ENCODE results near the gene TSPAN4. TPM values are rescaled to one million over a fixed set of nuclear protein-coding genes. Genes with fewer than 3 reads are reported as not detected.

The TSPAN4 gene
- total RNA-seq, 2 donors from 2014 or later, result 2.1 to 3.0 TPM

DNA sequence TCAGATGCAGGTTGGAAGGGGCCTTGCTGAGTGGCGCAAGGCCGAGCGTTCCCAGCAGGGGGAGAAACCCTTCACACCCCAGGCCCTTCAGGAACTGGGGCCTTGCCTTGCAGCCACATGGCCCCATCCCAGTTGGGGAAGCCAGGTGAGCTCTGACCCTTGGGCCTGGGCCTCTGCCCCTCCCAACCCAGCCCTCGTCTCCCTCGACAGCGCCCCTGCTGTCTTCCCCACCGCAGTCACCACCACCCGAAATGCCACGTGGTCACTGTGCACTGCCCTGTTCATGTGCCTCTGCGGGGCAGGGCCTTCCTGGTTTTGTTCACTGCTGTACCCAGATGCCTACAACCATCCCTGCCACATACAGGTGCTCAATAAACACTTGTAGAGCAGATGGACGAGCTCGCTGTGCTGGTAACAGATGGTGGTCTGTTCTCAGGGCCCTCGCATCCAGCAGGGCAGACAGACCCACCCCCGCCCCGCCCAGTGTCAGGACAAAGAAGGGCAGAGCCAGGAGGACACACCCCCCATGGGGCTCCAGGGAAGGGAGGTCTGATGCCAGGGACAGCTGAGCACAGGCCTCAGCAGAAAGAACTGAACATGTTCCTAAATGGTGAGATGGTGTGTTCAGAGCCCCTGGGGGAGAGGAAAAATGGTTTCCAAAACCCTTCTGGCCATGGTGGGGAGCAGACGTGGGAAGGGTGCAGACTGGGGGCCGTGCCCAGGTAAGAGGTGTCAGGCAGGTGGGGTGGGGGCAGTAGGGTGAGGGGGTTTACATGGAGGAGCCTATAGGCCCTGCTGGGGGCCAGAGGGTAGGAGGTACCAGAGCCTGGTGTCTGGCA, 4.0 kb upstream of the TSPAN4 start:
- Mint-ChIP-seq H3K4me1 (peaks cover 24% of the 10 kb centered on the region), H3K27ac (no peak overlapping the region), H3K27me3 (no peaks in the 10 kb centered on the region), H3K36me3 (ENCODE audit: low read depth) (no peaks in the 10 kb centered on the region), H3K4me3 (no peak overlapping the region)
- ATAC-seq (no peak), DNase-seq (no peak)
- H3K9me3 ChIP-seq (ENCODE audit: control insufficient read depth, low read length, poor library complexity, severe bottlenecking), result no peaks in the 10 kb centered on the region

DNA sequence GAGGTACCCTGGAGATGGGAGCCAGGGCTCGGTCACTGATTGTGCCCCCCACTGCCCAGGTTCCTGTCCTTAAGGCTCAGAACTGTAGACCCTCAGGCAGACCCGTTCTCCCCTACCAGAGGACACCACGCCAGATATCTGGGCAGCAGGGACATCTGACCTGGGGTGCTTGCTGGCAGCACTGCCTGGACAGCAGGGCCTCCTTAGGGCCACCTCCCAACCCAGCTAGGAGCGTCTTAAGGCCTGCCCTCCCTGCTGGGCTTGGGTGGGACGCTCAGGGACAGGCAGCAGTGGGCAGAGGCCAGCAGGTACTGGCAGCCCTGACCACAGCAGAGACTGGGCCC, 3.4 kb upstream of the TSPAN4 start:
- Mint-ChIP-seq H3K36me3 (ENCODE audit: low read depth) (no peaks in the 10 kb centered on the region), H3K27ac (no peak overlapping the region), H3K4me1 (peaks cover 21% of the 10 kb centered on the region), H3K4me3 (no peak overlapping the region), H3K27me3 (no peaks in the 10 kb centered on the region)
- ATAC-seq (no peak), DNase-seq (no peak)
- H3K9me3 ChIP-seq (ENCODE audit: control insufficient read depth, low read length, poor library complexity, severe bottlenecking), result no peaks in the 10 kb centered on the region

DNA sequence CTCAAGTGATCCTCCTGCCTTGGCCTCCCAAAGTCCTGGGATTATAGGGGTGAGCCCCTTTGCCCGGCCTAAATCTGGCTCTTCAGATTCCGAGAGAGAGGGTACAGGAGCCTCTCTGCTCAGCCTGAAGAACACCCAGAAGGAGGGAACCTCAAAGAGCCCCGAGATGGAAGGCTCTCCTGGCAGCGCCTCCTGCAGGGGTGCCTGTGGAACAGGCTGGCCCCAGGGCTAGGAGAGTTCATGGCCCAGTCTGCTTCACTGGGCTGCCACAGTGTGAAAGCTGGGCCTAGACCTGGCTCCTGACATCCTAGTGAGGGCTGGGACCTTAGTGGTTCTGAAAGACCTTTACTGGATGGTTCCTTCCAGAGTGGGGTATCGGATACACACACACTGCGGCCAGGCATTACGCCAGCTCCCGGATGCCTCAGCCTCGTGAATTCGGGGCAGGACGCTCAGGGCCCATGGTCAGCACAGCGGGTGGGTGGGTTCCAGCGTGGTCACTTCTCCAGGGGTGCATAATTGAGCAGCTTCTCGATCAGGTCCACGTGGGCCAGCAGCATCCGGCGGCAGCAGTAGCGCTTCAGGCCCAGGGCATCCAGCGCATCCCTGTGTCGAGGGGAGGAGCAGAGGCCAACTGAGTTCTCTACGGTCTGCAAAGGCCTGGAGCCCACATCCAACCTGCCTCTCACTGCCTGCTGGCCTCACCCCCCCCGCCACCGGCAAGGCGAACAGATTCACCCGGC, 2.6 kb upstream of the TSPAN4 start:
- peak overlapping the region; percentile 24 for H3K27ac Mint-ChIP-seq
- no peaks in the 10 kb centered on the region for H3K27me3 Mint-ChIP-seq
- ATAC-seq, result no peak
- H3K4me3 Mint-ChIP-seq, result peak overlapping the region; percentile 76
- no peaks in the 10 kb centered on the region for H3K36me3 Mint-ChIP-seq (ENCODE audit: low read depth)
- peaks cover 20% of the 10 kb centered on the region for H3K4me1 Mint-ChIP-seq
- DNase-seq, result no peak
- H3K9me3 ChIP-seq (ENCODE audit: control insufficient read depth, low read length, poor library complexity, severe bottlenecking), result no peaks in the 10 kb centered on the region

DNA sequence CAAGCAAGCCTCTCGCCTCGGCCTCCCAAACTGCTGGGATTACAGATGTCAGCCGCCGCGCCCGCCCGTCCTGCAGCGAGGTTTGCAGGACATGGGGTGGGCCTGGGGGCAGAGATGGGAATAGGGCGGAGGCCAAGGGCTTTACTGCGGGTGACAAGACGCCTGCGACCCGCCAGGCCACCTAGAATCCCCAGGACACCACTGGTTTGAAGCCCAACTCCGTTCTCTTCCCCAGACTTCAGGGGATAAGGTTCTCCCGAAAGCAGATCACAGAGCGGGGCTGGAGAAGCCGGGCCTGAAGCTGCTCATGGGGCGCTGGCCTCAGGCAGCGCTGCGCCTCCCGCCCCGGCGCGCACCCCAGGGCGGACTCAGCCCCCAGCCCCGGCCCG, 677 bp upstream of the TSPAN4 start:
- H3K9me3 ChIP-seq (ENCODE audit: control insufficient read depth, low read length, poor library complexity, severe bottlenecking), result no peaks in the 10 kb centered on the region
- peaks cover 20% of the 10 kb centered on the region for H3K4me1 Mint-ChIP-seq
- peak; percentile 47 for ATAC-seq
- H3K4me3 Mint-ChIP-seq, result peak overlapping the region; percentile 85
- H3K27ac Mint-ChIP-seq, result peak overlapping the region; percentile 75
- H3K27me3 Mint-ChIP-seq, result no peaks in the 10 kb centered on the region
- no peak for DNase-seq
- H3K36me3 Mint-ChIP-seq (ENCODE audit: low read depth), result no peaks in the 10 kb centered on the region

DNA sequence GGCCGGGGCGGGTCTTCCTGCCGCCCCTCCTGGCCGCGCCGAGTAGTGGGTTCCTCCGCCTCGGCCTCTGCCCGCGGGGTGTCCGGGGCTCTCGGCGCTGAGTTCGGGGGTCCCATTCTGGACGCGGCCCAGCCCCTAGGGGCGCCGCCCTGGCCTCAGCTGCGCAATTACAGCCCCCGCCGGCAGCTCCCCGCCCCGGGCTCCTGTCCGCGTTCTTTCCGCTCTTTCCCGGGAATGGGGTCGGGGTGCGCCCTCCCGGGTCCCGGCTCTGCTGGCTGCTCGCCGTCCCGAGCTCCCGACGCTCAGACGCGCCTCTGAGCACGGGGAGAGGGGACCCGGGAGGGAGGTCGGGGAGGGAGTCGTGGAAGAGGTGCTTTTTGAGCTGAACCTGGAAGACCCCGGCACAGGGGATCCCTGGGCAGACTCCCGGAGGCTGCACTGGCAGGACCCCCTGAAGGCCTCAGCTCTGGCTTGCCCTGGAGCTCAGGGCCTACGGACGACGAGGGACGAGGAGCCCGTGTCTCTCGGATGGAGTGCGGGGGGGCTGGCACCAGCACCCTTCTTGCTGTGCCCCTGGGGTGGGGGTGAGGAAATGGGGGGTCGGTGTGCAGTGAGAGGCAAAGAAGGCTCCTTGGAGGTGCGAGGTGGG, 558 bp downstream of the TSPAN4 start:
- DNase-seq (no peak), ATAC-seq (no peak)
- Mint-ChIP-seq H3K27me3 (no peaks in the 10 kb centered on the region), H3K4me3 (peak overlapping the region; percentile 85), H3K27ac (no peak overlapping the region), H3K4me1 (peaks cover 20% of the 10 kb centered on the region), H3K36me3 (ENCODE audit: low read depth) (no peaks in the 10 kb centered on the region)
- no peaks in the 10 kb centered on the region for H3K9me3 ChIP-seq (ENCODE audit: control insufficient read depth, low read length, poor library complexity, severe bottlenecking)

DNA sequence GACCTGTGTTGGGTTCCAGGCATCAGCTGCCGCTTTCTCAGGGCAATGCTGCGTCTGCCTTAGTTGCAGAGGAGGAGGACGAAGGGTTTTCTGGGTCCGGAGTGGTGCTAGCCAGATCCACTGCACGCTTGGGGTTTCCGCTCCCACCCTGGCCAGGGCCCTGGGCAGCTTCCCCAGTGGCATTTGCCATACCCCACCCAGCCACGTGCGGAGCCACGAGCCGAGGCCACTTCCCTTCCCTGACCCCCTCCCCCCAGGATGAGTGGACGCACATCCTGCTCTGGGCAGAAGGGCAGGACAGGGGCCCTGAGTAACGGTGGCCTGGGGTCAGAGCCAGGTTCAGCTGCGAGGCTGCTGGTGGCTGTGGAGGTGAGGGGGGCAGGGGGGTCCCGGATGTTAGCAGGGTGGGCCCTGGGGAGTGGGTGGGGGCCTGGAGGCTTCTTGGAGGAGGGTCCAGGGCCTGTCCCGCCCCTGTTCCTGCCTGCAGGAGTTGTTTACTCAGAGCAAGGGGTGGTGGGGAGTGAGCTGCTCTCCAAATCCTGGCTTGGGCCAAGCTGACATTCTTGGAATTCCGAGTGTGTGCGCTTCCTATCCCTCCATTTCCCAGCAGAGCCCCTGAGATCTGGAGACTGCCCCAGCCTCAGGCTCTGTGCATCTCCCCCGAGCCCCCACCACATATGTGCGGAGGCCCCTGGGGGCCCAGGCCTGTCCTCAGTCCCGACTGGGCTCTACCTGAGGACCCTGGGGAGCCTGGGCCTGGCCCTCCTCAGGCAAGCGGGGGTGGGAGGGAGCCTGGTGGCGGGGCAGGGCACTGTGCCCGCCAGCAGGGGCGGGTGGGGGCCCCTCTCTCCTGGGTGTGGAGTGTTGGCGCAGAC, 1.4 kb downstream of the TSPAN4 start:
- ATAC-seq, result no peak
- Mint-ChIP-seq H3K36me3 (ENCODE audit: low read depth) (no peaks in the 10 kb centered on the region), H3K27me3 (no peaks in the 10 kb centered on the region), H3K4me1 (peaks cover 23% of the 10 kb centered on the region), H3K27ac (no peak overlapping the region), H3K4me3 (peak overlapping the region; percentile 85)
- no peak for DNase-seq
- H3K9me3 ChIP-seq (ENCODE audit: control insufficient read depth, low read length, poor library complexity, severe bottlenecking), result no peaks in the 10 kb centered on the region

DNA sequence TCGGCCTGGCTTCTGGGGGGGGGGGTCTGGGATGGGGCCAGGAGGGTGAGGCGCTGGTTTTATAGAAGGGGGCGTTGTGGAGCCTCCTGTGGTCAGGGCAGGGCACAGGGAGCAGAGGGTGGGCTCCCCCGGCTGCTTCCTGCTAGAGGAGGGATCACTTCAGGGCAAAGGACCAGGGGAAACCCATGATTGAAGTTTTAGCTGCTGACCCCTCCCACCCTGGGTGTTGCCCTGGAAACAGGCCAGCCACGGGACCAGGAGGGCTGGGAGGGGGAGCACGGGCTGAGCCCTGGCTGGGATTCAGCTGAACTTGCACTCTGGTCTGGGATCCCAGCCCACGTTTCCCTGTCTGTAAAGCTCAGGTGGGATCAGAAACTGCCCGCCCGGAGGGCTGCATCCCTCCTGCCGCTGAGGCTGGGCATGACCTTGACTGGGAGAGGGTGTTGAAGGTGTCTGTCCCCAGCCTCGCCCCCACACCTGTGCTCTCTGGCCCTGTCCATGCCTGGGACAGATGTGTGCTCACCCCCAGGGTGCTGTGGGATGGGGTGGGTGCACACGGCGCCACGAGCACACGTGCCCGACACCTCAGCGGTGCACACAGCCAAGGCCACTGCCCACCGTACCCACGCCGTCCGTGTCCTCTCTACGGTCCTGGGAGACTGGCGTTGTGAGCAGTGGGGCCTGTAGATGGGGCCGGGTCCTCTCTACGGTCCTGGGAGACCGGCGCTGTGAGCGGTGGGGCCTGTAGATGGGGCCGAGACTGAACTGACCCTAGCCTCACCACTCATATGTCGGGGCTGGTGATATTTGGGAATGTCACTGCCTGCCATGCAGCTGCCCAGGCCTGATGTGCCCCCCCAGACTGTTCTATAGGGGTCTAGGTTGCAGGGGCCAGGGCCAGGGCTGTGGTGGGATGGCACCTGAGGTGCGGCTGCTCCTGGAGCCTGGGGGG, 2.3 kb downstream of the TSPAN4 start:
- Mint-ChIP-seq H3K4me3 (no peak overlapping the region), H3K27me3 (no peaks in the 10 kb centered on the region), H3K27ac (no peak overlapping the region), H3K4me1 (peaks cover 25% of the 10 kb centered on the region), H3K36me3 (ENCODE audit: low read depth) (no peaks in the 10 kb centered on the region)
- DNase-seq, result no peak
- no peaks in the 10 kb centered on the region for H3K9me3 ChIP-seq (ENCODE audit: control insufficient read depth, low read length, poor library complexity, severe bottlenecking)
- no peak for ATAC-seq

DNA sequence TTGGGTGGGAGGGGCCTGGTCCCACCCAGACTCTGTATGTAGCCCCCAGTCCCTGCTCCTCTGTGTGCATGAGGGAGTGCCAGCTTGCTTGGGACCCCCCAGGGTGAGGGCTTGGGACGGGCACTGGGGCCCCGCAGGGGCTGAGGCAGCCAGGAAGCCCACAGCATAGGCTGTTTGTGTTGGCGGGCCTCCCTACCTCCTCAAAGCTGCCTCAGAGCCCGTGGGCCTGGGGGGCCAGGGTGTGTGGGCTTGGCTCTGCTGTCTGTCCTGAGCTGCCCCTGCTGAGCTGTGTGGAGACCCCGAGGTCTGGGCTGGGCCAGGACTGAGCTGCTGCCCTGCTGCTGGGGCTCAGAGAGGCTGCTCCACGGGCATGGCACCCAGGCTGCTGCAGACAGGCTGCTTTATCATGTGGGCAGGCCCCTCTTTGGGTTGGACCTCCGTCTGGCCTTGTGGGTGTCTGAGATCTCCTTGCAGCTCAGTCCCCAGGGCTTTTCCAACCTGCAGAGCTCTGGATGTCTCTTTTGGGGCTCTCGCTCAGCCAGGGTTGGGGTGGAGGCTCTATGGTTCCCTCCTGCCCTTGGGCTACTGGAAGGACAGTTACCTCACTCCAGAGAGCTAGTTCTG, 3.3 kb downstream of the TSPAN4 start:
- Mint-ChIP-seq H3K36me3 (ENCODE audit: low read depth) (no peaks in the 10 kb centered on the region), H3K27me3 (no peaks in the 10 kb centered on the region), H3K4me3 (peak overlapping the region; percentile 25), H3K4me1 (peaks cover 17% of the 10 kb centered on the region), H3K27ac (no peak overlapping the region)
- DNase-seq (no peak), ATAC-seq (no peak)
- no peaks in the 10 kb centered on the region for H3K9me3 ChIP-seq (ENCODE audit: control insufficient read depth, low read length, poor library complexity, severe bottlenecking)

DNA sequence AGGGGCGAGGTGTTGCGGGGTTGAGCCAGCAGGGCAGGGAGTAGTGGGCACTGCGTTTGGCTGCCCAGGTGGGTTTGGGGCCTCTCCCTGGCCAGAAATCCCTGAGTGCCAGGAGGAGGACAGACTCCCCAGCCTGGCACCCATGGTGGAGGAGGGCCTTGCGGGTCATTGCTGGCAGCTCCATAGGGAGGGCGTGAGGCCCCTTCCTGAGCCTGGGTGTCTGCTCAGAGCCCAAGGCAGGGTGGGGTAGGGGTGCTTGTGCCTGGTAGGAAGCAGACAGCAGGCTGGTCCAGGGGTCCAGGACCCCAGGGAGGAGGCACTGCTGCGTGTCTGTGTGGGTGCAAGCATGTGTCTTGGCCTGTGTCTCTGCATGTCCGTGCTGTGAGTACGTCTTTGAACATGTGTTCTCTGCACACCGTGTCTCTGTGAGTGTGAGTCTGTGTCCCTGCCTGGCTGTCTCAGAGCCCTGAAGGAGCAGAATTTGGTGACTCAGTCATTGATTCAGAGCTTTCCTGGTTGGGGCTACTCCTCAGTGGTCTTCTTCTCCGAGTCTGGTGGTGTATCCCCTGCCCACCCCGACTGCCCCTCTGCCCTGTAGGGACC, 3.9 kb downstream of the TSPAN4 start:
- Mint-ChIP-seq H3K36me3 (ENCODE audit: low read depth) (no peaks in the 10 kb centered on the region), H3K4me1 (peaks cover 12% of the 10 kb centered on the region)

DNA sequence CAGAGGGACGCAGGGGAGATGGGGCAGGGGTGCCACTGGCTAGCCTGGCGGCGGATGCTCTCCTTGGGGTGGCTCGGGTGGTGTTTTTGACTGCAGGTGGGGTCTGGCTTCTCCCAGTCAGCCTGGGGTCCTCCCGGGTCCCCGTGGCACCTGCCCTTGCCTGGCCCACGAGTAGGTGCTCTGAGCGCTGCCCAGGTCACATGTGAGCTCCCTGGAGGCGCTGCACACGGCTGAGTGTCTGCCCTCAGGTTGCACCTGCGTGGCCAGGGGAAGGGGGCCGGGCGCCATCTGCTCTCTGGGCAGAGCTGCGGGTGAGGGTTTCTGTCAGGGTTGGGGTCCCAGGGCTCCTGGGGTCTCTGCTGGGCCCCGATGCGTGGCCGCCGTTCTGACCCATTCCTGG, 5.2 kb downstream of the TSPAN4 start:
- peaks cover 12% of the 10 kb centered on the region for H3K4me1 Mint-ChIP-seq
- DNase-seq, result no peak
- H3K27me3 Mint-ChIP-seq, result no peaks in the 10 kb centered on the region
- H3K36me3 Mint-ChIP-seq (ENCODE audit: low read depth), result no peaks in the 10 kb centered on the region
- ATAC-seq, result no peak
- no peaks in the 10 kb centered on the region for H3K9me3 ChIP-seq (ENCODE audit: control insufficient read depth, low read length, poor library complexity, severe bottlenecking)
- H3K27ac Mint-ChIP-seq, result no peak overlapping the region
- H3K4me3 Mint-ChIP-seq, result peak overlapping the region; percentile 84

More for the DNA sequence above, 3.9 kb downstream of the TSPAN4 start:
- DNase-seq (no peak), ATAC-seq (no peak)
- no peaks in the 10 kb centered on the region for H3K9me3 ChIP-seq (ENCODE audit: control insufficient read depth, low read length, poor library complexity, severe bottlenecking)
- Mint-ChIP-seq H3K27me3 (no peaks in the 10 kb centered on the region), H3K4me3 (peak overlapping the region; percentile 25), H3K27ac (no peak overlapping the region)

DNA sequence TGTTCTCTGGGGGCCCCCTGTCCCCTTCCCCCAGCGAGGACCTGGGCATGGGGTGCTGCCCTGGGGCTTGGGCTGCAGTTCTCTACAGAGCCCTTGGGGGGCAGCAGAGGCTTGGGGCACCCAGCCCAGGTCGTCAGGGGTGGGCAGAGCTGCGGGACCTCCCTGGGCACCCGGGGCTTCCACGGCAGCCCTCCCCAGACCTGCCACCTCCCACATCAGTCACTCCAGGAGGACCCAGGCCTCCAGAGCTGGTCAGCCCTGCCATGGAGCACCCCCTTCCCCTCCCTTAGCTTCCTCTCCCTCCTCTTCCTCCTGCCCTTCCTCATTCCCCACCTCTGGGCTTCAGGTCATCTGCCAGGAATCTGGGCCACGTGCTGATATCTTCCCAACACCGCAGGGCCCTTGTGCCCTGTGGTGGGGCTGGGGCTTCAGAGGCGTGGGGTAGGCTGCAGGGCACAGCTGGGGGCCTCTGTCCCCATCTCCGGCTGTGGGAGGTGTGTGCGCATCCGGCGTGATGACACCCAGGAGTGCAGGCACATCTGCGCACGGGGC, 5.8 kb downstream of the TSPAN4 start:
- Mint-ChIP-seq H3K36me3 (ENCODE audit: low read depth) (no peaks in the 10 kb centered on the region), H3K4me3 (peak overlapping the region; percentile 84), H3K4me1 (peaks cover 10% of the 10 kb centered on the region), H3K27me3 (no peaks in the 10 kb centered on the region), H3K27ac (no peak overlapping the region)
- ATAC-seq (peak; percentile 79), DNase-seq (peak; percentile 55 to 69 (median 57))
- H3K9me3 ChIP-seq (ENCODE audit: control insufficient read depth, low read length, poor library complexity, severe bottlenecking), result no peaks in the 10 kb centered on the region

Data from T-helper 17 cell (primary cell).